Ishikawa (cell line): ENCODE data around the gene VPS4B.

Experiments used
- CEBPB ChIP-seq: IDR thresholded peaks from 2 replicates; pipeline ENCODE4 v1.6.1; 2012
- CREB1 ChIP-seq: IDR thresholded peaks from 2 replicates; pipeline ENCODE4 v1.6.1; 2012; ENCODE audit warnings: low read depth
- EGR1 ChIP-seq: IDR thresholded peaks from 2 replicates; pipeline ENCODE4 v1.6.1; 2012
- EP300 ChIP-seq: IDR thresholded peaks from 2 replicates; pipeline ENCODE4 v1.6.1; 2012; ENCODE audit warnings: borderline replicate concordance
- FOXM1 ChIP-seq: IDR thresholded peaks from 2 replicates; pipeline ENCODE4 v1.6.1; 2012; ENCODE audit warnings: low read depth, borderline replicate concordance
- NFIC ChIP-seq: IDR thresholded peaks from 2 replicates; pipeline ENCODE4 v1.6.1; 2012
- RAD21 ChIP-seq: IDR thresholded peaks from 2 replicates; pipeline ENCODE4 v1.6.1; 2012; ENCODE audit warnings: low read depth
- REST ChIP-seq: IDR thresholded peaks from 2 replicates; pipeline ENCODE4 v1.6.1; 2012; ENCODE audit warnings: low read depth, mild to moderate bottlenecking
- TAF1 ChIP-seq: IDR thresholded peaks from 2 replicates; pipeline ENCODE4 v1.6.1; 2012; ENCODE audit warnings: low read depth, mild to moderate bottlenecking
- TCF12 ChIP-seq: IDR thresholded peaks from 2 replicates; pipeline ENCODE4 v1.6.1; 2012; ENCODE audit warnings: low read depth
- TEAD4 ChIP-seq: IDR thresholded peaks from 2 replicates; pipeline ENCODE4 v1.6.1; 2012
- USF1 ChIP-seq: IDR thresholded peaks from 2 replicates; pipeline ENCODE4 v1.6.1; 2012
- YY1 ChIP-seq: IDR thresholded peaks from 2 replicates; pipeline ENCODE4 v1.6.1; 2012; ENCODE audit warnings: low read depth
- ZBTB7A ChIP-seq: IDR thresholded peaks from 2 replicates; pipeline ENCODE4 v1.6.1; 2012; ENCODE audit warnings: low read depth
- TF ChIP-seq, protein P1 (sequence below): IDR thresholded peaks from 2 replicates; pipeline ENCODE4 v1.6.1; 2012

The VPS4B gene

GRCh38 chr18:63454497-63454896, 32.2 kb upstream of the VPS4B start:
- TF ChIP-seq EP300 (no peak), RAD21 (no peak), EGR1 (no peak), CEBPB (no peak), FOXM1 (no peak), YY1 (no peak), NFIC (no peak), CREB1 (no peak), TAF1 (no peak), TCF12 (no peak), TEAD4 (no peak), ZBTB7A (no peak), USF1 (no peak), REST (no peak)
- TF ChIP-seq, protein P1, sequence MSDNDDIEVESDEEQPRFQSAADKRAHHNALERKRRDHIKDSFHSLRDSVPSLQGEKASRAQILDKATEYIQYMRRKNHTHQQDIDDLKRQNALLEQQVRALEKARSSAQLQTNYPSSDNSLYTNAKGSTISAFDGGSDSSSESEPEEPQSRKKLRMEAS, result no peak

DNA sequence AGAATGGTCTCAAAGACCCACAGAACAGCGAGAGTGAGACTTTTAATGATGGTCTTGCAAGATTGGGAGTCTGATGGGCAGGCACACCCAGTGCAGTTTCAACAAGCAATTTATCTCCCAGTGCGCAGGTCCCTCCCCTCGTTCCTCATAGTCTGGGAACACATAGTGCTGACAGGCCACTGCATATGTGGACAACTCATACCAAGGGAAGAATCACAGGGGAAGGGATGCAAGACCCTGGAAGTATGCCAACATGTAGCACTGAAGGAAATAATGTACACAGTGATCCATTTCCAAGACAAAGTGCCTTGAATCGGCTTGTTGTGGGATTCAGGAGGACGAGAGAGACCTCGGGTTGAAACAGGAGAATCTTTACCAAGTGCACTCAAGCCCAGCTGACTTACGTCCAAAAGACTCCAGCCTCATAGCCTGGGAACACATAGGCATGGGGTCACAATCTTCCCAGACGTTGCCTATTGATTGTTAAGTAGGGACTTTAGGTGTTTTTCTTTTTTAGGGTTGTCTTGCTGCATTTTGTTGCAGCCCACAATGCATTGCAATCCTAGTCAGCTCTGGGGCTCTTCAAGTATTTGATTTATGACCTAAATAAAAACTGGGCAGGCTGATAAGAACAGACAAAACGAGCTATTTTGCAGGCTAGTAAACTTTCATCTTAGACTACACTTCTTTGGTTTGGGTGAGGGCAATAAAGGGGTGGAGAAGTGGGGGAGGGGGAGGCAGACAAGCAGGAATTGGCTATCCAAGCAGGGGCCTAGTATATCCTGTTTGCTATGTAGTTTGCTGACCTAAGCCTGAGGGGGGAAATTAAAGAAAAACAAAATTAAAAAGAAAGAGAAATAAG, 29.8 kb upstream of the VPS4B start:
- no peak for TF ChIP-seq FOXM1

DNA sequence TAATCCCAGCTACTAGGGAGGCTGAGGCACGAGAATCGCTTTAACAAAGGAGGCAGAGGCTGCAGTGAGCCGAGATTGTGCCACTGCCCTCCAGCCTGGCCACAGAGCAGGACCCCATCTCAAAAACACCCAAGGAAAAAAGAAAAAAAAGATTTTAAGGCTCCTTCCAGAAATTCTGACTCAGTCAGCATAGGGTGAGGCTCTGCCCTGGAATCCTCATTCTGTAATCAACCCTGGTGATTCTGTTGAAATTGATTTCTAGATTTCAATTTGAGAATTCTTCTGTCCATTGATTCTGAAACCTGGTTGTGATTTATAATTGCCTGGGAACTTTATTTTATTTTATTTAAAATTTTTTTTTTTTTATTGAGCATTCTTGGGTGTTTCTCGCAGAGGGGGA, 27.1 kb upstream of the VPS4B start:
- no peak for TF ChIP-seq EP300
- TF ChIP-seq TAF1, result no peak
- no peak for TF ChIP-seq FOXM1
- no peak for TF ChIP-seq REST
- TF ChIP-seq EGR1, result no peak

DNA sequence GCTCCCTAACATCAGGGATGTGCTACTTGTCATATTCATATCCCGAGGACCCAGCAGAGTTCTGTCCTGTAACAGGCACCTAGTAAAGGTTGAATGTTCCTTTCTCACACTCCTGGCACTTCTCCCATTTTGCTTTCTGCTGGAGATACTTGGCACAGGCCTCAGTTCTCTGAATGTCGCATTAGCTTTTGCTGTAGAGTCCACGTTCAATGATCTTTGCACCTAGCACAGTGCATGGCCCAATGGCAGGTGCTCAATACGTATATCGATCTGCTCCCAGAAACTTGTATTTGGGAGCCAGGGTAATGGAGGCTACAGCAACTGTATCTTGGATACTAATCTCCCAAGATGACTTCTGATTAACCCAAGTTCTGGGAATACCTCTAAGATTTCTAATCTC, 24.8 kb upstream of the VPS4B start:
- TF ChIP-seq, protein P1, result no peak
- no peak for TF ChIP-seq YY1
- TF ChIP-seq EP300, result no peak
- TF ChIP-seq USF1, result no peak
- no peak for TF ChIP-seq TEAD4
- no peak for TF ChIP-seq TCF12
- no peak for TF ChIP-seq NFIC
- no peak for TF ChIP-seq CREB1
- no peak for TF ChIP-seq CEBPB
- no peak for TF ChIP-seq FOXM1
- no peak for TF ChIP-seq RAD21
- no peak for TF ChIP-seq EGR1

- TF ChIP-seq USF1 (peak; percentile 84), FOXM1 (no peak)
Observed at GRCh38 chr18:63446266-63446665, 24.0 kb upstream of the VPS4B start.

GRCh38 chr18:63445037-63445436, 22.8 kb upstream of the VPS4B start:
- TF ChIP-seq, protein P1, result no peak
- TF ChIP-seq TEAD4, result no peak
- no peak for TF ChIP-seq REST
- no peak for TF ChIP-seq YY1
- TF ChIP-seq ZBTB7A, result no peak
- no peak for TF ChIP-seq TCF12
- TF ChIP-seq CREB1, result no peak
